Measurements from ENCODE around the gene FKBP3. TPM values are rescaled to one million over a fixed set of nuclear protein-coding genes. Genes with fewer than 3 reads are reported as not detected.

The FKBP3 gene
- total RNA-seq, 1 donor from 2014 or later, result 47.1 TPM

GRCh38 chr14:45070215-45070614 lies 64.1 kb downstream of the FKBP3 start:
- intact Hi-C loops (cut with DNase I), result no loop called here
- ATAC-seq (no peak), DNase-seq (ENCODE audit: low spot score) (no peak)

- intact Hi-C loops (cut with DNase I), result loop anchor here (5.0 kb wide), 1 partner anchor 481 kb away; no protein-coding TSS in a partner anchor
- ATAC-seq (no peak), DNase-seq (ENCODE audit: low spot score) (no peak)
Observed at GRCh38 chr14:45068396-45068795, 65.9 kb downstream of the FKBP3 start.

GRCh38 chr14:45066667-45067066 lies 67.6 kb downstream of the FKBP3 start:
- no peak for ATAC-seq
- intact Hi-C loops (cut with DNase I), result loop anchor here (5.0 kb wide), 1 partner anchor 479 kb away; no protein-coding TSS in a partner anchor
- no peak for DNase-seq (ENCODE audit: low spot score)

- intact Hi-C loops (cut with DNase I), result loop anchor here (5.0 kb wide), 1 partner anchor 479 kb away; no protein-coding TSS in a partner anchor
- no peak for DNase-seq (ENCODE audit: low spot score)
- ATAC-seq, result no peak
Observed at GRCh38 chr14:45065956-45066355, 68.3 kb downstream of the FKBP3 start.

Other genes starting within 250 kb of the FKBP3 start
- 19.2 TPM for gene KLHL28, start 172.5 kb downstream of the FKBP3 start, total RNA-seq
- 26.8 TPM for gene TOGARAM1, start 172.3 kb downstream of the FKBP3 start, total RNA-seq
- gene PRPF39, start 50.4 kb downstream of the FKBP3 start, total RNA-seq, result 52.1 TPM
- 8.8 TPM for gene FANCM, start 1.4 kb upstream of the FKBP3 start, total RNA-seq
- gene MIS18BP1, start 118.7 kb upstream of the FKBP3 start, total RNA-seq, result 27.0 TPM